GM12878 (cell line): ENCODE results near the gene FAM3B. TPM values are rescaled to one million over a fixed set of nuclear protein-coding genes. Genes with fewer than 3 reads are reported as not detected.

ENCODE experiments used
- ATAC-seq: fragments of 200-7000 bp; cut with Tn5 transposase; 3 replicates; pipeline ENCODE4 v1.9.1; 2020; ENCODE audit warnings: mild to moderate bottlenecking, moderate library complexity
- BruUV-seq: library from RNA; stranded (reverse); fragments of 400-500 nt; replicated peaks from 2 replicates; lab custom pipeline; 2021; lab: Mats Ljungman, UMichigan
- CTCF ChIA-PET: fragments of 300-600 bp; sonication (Branson Sonifier 250); formaldehyde crosslinking; extraction: SDS; loops from one replicate; lab custom pipeline; 2021; ENCODE audit warnings: inconsistent platforms; lab: Yijun Ruan, JAX
- POLR2A ChIA-PET: fragments of 350-600 bp; formaldehyde crosslinking; extraction: SDS; loops from one replicate; lab custom pipeline; 2021; ENCODE audit warnings: inconsistent platforms; lab: Charles Lee
- RAD21 ChIA-PET: fragments of 300-600 bp; sonication (Branson Sonifier 250); formaldehyde crosslinking; loops from one replicate; lab custom pipeline; 2023; ENCODE audit warnings: antibody characterized with exemption; ENCODE audit not compliant: unreplicated experiment; lab: Charles Lee
- SMC1A ChIA-PET: fragments of 300-600 bp; sonication (Branson Sonifier 250); formaldehyde crosslinking; loops from one replicate; lab custom pipeline; 2023; ENCODE audit not compliant: unreplicated experiment, uncharacterized antibody; lab: Charles Lee
- DNase-seq: peaks from one replicate; pipeline ENCODE4 v3.0.0-alpha.2; 2011; ENCODE audit warnings: low read depth, low spot score
- FAIRE-seq: peaks from 3 replicates; lab custom pipeline; 2011; peaks lifted over from hg19 to GRCh38; lab: Jason Lieb, UNC
- H2AFZ ChIP-seq: 2 replicates; pipeline ENCODE4 v1.6.0; 2011; ENCODE audit warnings: low read depth, low read length, control low read depth; ENCODE audit not compliant: control insufficient read depth
- H3K27ac ChIP-seq: 2 replicates; pipeline ENCODE4 v1.5.1; 2011; ENCODE audit warnings: control low read depth; ENCODE audit not compliant: control insufficient read depth, insufficient read depth
- H3K27me3 ChIP-seq, 2 experiments: replicated peaks in 1 of 2; 2 replicates each; pipeline versions ENCODE4 v1.6.0 to v1.6.1; 2011; ENCODE audit warnings: low read length in 1 of 2; ENCODE audit not compliant: control insufficient read depth in 2 of 2, insufficient read depth in 2 of 2
- H3K36me3 ChIP-seq, 2 experiments: 2 replicates each; pipeline ENCODE4 v1.5.1; 2011; ENCODE audit warnings: low read length in 1 of 2; ENCODE audit not compliant: control insufficient read depth in 2 of 2, insufficient read depth in 2 of 2
- H3K4me1 ChIP-seq: 2 replicates; pipeline ENCODE4 v1.6.1; 2011; ENCODE audit warnings: mild to moderate bottlenecking, low read length, moderate library complexity, mixed read lengths; ENCODE audit not compliant: control insufficient read depth, insufficient read depth
- H3K4me2 ChIP-seq: 2 replicates; pipeline ENCODE4 v1.6.0; 2011; ENCODE audit warnings: control low read depth; ENCODE audit not compliant: control insufficient read depth, insufficient read depth
- H3K4me3 ChIP-seq: fragments of 200-600 bp; sonication (generic); 2 replicates; pipeline ENCODE4 v1.5.1; 2016
- H3K79me2 ChIP-seq: 2 replicates; pipeline ENCODE4 v1.6.0; 2011; ENCODE audit warnings: low read length; ENCODE audit not compliant: control insufficient read depth, insufficient read depth
- H3K9ac ChIP-seq: 2 replicates; pipeline ENCODE4 v1.8.0; 2011; ENCODE audit warnings: low read length, control low read depth, mixed read lengths; ENCODE audit not compliant: control insufficient read depth, insufficient read depth
- H3K9me3 ChIP-seq: replicated peaks from 3 replicates; pipeline ENCODE4 v1.5.1; 2011; ENCODE audit warnings: mild to moderate bottlenecking, low read length; ENCODE audit not compliant: control insufficient read depth, insufficient read depth
- H4K20me1 ChIP-seq: 2 replicates; pipeline ENCODE4 v1.6.0; 2011; ENCODE audit not compliant: control insufficient read depth, insufficient read depth
- JUNB ChIP-seq: IDR thresholded peaks from 2 replicates; pipeline ENCODE4 v1.6.1; 2016; ENCODE audit warnings: antibody characterized with exemption, mild to moderate bottlenecking
- JUND ChIP-seq: IDR thresholded peaks from 2 replicates; pipeline ENCODE4 v1.6.1; 2012; ENCODE audit warnings: low read depth, mild to moderate bottlenecking, low read length, improper control_type of control experiment, moderate library complexity
- KLF5 ChIP-seq: fragments of 450-650 bp; IDR thresholded peaks from 2 replicates; pipeline ENCODE4 v1.6.1; 2014; ENCODE audit warnings: mild to moderate bottlenecking; ENCODE audit not compliant: partially characterized antibody
- MYB ChIP-seq: fragments of 150-350 bp; IDR thresholded peaks from 2 replicates; pipeline ENCODE4 v1.6.1; 2014; ENCODE audit warnings: mild to moderate bottlenecking, low read depth, low read length, borderline replicate concordance
- TAF1 ChIP-seq: IDR thresholded peaks from 2 replicates; pipeline ENCODE4 v1.6.1; 2011; ENCODE audit warnings: mild to moderate bottlenecking, low read depth, low read length, borderline replicate concordance
- WGBS: methylation state at CpG from one replicate; pipeline ENCODE4 v1.1.6; 2016; ENCODE audit warnings: low lambda C conversion rate; ENCODE audit not compliant: insufficient replicate concordance, insufficient coverage; ENCODE audit errors: missing lambda C conversion rate; 5-methylcytosine and 5-hydroxymethylcytosine counted together
- in situ Hi-C: fragments of 300-500 bp; cut with MboI; formaldehyde crosslinking; loops from 9 replicates; pipeline ENCODE4 v1.14.3; 2018; ENCODE audit warnings: mixed read lengths
- intact Hi-C: fragments of 100-400 bp; cut with micrococcal nuclease; formaldehyde crosslinking; loops from one replicate; pipeline ENCODE4 v1.14.2; 2022; ENCODE audit not compliant: unreplicated experiment
- polyA plus RNA-seq, 11 experiments: library from polyadenylated mRNA; depleted of rRNA in 4 of 11; unstranded in 6 of 11; stranded (reverse) in 5 of 11; fragments of >200 nt; fragmentation: Nextera tagmentation in 4 of 11; fragmentation: Illumina TruSeq in 1 of 11; extraction: Ambion mirVana in 4 of 11; extraction: Trizol in 1 of 11; gene quantifications; 1 replicate in 1 of 11; 2 replicates in 10 of 11; pipeline versions ENCODE4 v1.2.1 to v1.2.3, GENCODE V29; 2011 to 2016; ENCODE audit warnings: inconsistent platforms in 2 of 11, missing spikeins in 2 of 11, low read depth in 1 of 11
- total RNA-seq, 4 experiments: library from RNA; depleted of rRNA in 3 of 4; stranded (reverse); fragments of >200 nt in 3 of 4; fragmentation: Illumina TruSeq in 1 of 4; extraction: Trizol in 1 of 4; gene quantifications; 2 replicates each; pipeline versions ENCODE4 v1.2.1 to v1.2.3, GENCODE V29; 2013 to 2021
- TF ChIP-seq, protein P1 (sequence below): fragments of 450-650 bp; IDR thresholded peaks from 2 replicates; pipeline ENCODE4 v1.6.1; 2017; ENCODE audit warnings: mild to moderate bottlenecking, moderate library complexity
- TF ChIP-seq, protein P2 (sequence below): fragments of 450-650 bp; formaldehyde crosslinking; IDR thresholded peaks from 2 replicates; pipeline ENCODE4 v1.4.0; 2022; ENCODE audit warnings: mild to moderate bottlenecking, moderate library complexity

FAM3B gene
- total and polyA plus RNA-seq, 10 of the 15 experiments (the other 5 are each of a cell fraction or from before 2014, with no cell fraction given) = 0.12 TPM; not detected in 9

DNA sequence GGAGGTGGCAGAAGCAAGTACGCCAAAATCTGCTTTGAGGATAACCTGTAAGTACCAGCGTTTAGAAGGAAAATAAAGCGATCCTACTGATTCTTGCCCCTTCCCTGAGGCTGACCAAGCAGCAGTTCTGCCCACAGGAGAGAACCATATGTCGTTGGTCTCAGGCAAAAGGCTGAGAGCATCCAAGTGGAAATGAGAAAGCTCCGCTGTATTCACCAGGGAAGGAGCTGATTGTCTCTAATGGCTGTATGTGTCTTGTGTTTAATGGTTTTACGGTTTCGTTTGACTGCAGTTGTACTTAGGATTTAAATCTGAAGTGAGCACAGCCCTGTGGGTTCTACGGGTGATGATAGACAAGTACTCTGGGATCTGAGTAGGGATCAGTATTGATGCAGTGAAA is 21.9 kb downstream of the FAM3B start:
- ATAC-seq (no peak), FAIRE-seq (no peak), DNase-seq (no peak)
- no TSS peak for BruUV-seq
- H3K4me2 ChIP-seq = no peak overlapping the region
- no peak overlapping the region for H2AFZ ChIP-seq
- intact Hi-C loops (no loop called here), in situ Hi-C loops (no loop called here)
- no peaks in the 10 kb centered on the region for H4K20me1 ChIP-seq
- H3K4me1 ChIP-seq = no peaks in the 10 kb centered on the region
- peaks cover 3% of the 10 kb centered on the region; the same call in 1 of the 3 replicates for H3K9me3 ChIP-seq
- TF ChIP-seq TAF1 = no peak
- TF ChIP-seq JUNB = no peak
- TF ChIP-seq JUND = no peak
- TF ChIP-seq MYB = no peak
- TF ChIP-seq, protein P1, sequence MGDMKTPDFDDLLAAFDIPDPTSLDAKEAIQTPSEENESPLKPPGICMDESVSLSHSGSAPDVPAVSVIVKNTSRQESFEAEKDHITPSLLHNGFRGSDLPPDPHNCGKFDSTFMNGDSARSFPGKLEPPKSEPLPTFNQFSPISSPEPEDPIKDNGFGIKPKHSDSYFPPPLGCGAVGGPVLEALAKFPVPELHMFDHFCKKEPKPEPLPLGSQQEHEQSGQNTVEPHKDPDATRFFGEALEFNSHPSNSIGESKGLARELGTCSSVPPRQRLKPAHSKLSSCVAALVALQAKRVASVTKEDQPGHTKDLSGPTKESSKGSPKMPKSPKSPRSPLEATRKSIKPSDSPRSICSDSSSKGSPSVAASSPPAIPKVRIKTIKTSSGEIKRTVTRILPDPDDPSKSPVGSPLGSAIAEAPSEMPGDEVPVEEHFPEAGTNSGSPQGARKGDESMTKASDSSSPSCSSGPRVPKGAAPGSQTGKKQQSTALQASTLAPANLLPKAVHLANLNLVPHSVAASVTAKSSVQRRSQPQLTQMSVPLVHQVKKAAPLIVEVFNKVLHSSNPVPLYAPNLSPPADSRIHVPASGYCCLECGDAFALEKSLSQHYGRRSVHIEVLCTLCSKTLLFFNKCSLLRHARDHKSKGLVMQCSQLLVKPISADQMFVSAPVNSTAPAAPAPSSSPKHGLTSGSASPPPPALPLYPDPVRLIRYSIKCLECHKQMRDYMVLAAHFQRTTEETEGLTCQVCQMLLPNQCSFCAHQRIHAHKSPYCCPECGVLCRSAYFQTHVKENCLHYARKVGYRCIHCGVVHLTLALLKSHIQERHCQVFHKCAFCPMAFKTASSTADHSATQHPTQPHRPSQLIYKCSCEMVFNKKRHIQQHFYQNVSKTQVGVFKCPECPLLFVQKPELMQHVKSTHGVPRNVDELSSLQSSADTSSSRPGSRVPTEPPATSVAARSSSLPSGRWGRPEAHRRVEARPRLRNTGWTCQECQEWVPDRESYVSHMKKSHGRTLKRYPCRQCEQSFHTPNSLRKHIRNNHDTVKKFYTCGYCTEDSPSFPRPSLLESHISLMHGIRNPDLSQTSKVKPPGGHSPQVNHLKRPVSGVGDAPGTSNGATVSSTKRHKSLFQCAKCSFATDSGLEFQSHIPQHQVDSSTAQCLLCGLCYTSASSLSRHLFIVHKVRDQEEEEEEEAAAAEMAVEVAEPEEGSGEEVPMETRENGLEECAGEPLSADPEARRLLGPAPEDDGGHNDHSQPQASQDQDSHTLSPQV = no peak
- TF ChIP-seq, protein P2, sequence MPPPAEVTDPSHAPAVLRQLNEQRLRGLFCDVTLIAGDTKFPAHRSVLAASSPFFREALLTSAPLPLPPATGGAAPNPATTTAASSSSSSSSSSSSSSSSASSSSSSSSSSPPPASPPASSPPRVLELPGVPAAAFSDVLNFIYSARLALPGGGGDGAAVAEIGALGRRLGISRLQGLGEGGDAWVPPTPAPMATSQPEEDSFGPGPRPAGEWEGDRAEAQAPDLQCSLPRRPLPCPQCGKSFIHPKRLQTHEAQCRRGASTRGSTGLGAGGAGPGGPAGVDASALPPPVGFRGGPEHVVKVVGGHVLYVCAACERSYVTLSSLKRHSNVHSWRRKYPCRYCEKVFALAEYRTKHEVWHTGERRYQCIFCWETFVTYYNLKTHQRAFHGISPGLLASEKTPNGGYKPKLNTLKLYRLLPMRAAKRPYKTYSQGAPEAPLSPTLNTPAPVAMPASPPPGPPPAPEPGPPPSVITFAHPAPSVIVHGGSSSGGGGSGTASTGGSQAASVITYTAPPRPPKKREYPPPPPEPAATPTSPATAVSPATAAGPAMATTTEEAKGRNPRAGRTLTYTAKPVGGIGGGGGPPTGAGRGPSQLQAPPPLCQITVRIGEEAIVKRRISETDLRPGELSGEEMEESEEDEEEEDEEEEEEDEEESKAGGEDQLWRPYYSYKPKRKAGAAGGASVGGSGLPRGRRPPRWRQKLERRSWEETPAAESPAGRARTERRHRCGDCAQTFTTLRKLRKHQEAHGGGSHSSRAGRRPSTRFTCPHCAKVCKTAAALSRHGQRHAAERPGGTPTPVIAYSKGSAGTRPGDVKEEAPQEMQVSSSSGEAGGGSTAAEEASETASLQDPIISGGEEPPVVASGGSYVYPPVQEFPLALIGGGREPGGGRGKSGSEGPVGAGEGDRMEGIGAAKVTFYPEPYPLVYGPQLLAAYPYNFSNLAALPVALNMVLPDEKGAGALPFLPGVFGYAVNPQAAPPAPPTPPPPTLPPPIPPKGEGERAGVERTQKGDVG (CRISPR knock-in tag) = no peak
- no peak for TF ChIP-seq KLF5
- WGBS = 76% methylated on average over 8 of the region's 8 CpGs
- no peaks in the 10 kb centered on the region for H3K79me2 ChIP-seq
- H3K4me3 ChIP-seq = no peak overlapping the region
- no peaks in the 10 kb centered on the region for H3K27me3 ChIP-seq
- POLR2A ChIA-PET = no interaction called here
- SMC1A ChIA-PET = no interaction called here
- no peak overlapping the region for H3K27ac ChIP-seq
- RAD21 ChIA-PET = no interaction called here
- no peak overlapping the region for H3K9ac ChIP-seq
- CTCF ChIA-PET = no interaction called here
- H3K36me3 ChIP-seq = no peaks in the 10 kb centered on the region
